GM18507 (cell line): ENCODE results near the gene SYK.

Experiments used
- DNase-seq: peaks from one replicate; pipeline ENCODE4 v3.0.0; 2011; ENCODE audit warnings: low read depth; ENCODE audit not compliant: insufficient read length; ENCODE audit errors: extremely low spot score
- FAIRE-seq: peaks from 2 replicates; lab custom pipeline; 2011; peaks lifted over from hg19 to GRCh38; lab: Jason Lieb, UNC

The SYK gene

GRCh38 chr9:90919883-90920282, 118.3 kb downstream of the SYK start:
- no peak for DNase-seq
- FAIRE-seq = no peak

DNA sequence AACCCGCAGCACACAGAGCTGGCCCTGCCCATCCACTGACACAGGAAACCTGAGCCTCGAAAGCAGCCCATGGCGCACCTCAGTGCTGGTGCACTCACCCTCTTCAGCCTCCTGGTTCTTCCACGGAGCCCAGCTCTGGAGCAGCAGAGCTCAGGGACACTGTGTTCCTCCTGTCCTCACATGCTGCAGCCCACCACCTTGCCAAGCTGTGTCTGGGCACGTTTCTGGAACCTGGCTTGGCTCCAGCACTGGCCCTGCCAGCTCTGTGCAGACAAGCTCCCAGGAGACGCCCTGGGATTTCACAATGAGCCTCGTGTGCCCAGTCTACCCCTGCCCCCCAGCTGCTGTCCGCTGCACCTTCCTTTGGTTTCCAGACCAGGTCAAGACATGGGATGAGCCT, 119.5 kb downstream of the SYK start:
- no peak for FAIRE-seq
- no peak for DNase-seq

DNA sequence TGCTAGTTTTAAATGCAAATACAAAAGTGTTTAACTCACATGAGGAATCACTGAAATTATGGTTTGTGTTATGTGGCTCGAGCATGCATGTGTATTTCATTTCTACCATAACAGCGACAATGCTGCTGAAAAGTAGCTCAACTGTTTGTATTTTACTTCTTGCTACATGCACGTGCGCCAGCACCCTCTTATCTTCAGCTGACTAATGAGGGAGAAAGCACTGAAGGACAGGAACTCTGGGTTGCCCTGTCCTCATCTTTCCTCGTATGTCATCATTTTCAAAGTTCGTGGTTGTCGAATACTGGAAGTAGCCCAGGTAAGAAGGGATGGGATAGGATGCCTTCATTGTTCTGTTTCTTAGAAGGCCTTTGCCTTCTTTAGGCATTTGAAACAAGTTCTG, 120.3 kb downstream of the SYK start:
- no peak for DNase-seq
- no peak for FAIRE-seq

GRCh38 chr9:90925581-90926257, 124.1 kb downstream of the SYK start:
- FAIRE-seq (no peak), DNase-seq (no peak)

- no peak for DNase-seq
- no peak for FAIRE-seq
These were observed 125.3 kb downstream of the SYK start for GRCh38 chr9:90926936-90927335.

DNA sequence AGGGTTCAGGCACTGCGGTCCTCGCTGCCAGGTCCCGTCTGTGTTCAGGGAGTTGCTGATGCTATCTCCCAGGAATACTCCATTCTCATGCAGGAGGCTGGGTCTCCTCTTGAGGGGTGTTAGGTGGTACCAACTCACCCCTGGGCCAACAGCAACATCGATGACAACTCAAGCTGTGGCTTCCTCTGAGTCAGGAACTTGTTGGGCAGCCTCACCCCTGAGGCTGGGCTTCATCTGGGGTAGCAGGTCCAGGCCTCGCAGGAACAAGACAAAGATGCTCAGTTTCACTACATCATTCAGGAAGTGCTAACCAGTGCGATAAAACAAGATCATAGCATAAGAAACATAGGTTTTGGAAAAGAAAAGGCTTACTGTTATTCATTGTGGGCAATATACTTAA, 125.9 kb downstream of the SYK start:
- DNase-seq (no peak), FAIRE-seq (no peak)

DNA sequence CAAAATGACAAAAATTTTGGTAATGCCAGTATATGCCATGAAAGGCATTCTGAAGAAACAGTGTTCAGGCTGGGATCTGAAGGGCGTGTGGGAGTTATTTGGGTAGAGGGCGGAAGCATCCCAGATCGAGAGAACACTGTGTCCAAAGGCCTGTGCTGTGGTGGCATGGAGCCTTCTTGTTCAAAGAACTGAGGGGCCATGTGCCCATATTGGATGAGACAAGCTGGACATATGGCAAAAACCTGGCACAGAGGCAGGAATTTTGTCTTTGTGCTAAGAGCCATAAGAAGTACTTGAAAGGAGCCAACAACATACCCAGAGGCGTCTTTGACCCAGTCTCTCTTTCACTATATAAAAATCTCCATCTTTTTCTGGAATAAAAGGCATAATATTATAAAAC, 128.0 kb downstream of the SYK start:
- FAIRE-seq = no peak
- DNase-seq = no peak

GRCh38 chr9:90933468-90933867, 131.8 kb downstream of the SYK start:
- FAIRE-seq = no peak
- no peak for DNase-seq

DNA sequence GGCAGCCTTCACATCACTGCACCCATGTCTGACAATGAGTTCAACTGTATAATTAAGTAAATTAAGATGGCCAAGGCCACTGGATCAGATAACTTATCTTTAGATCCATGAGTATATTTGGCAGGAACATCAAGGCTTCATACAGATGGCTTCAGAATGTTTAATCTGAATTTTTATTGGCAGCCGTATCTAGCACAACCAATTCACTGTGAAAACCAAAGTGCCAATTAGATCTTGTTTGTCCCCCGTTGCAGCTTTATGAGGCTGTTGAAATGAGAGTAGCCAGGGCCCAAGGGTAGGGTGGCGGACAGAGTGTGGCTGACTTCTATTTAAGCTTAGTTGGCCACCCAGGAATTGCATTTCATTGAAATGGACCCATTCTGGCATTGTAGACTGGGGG, 137.7 kb downstream of the SYK start:
- DNase-seq (no peak), FAIRE-seq (no peak)

DNA sequence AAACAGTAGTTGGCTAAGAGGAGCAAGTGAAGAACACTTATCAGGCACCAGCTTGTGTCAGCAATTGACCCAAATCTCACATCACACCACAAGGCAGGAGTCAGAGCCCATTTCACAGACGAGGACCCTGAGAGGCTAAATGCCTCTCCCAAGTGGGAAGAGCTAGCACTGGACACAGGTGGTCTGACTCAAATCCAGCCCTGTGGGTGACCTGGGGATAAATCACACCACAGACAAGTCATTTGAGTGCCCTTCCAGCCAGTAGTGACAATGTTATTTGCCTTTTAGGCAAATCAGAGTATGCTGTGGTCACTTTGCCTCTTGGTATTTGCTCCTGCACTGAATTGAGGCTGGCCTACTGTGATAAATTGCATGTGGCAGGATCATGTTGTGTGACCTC, 138.7 kb downstream of the SYK start:
- no peak for FAIRE-seq
- DNase-seq = no peak

DNA sequence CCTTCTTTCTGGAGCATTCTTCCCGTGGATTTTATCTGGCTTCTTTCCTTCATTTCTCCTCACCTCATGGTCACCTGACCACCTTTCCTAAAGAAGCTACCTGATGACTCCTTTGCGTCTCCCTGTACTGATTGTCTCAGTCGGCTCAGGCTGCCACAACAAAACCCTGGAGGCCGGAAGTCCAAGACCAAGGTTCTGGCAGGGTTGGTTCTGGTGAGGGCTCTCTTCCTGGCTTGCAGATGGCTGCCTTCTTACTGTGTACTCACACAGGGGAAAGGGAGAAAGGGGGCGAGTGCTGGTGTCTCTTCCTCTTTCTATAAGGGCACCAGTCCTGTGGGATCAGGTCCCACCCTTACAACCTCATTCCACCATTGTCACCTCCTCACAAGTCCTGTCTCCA, 140.0 kb downstream of the SYK start:
- FAIRE-seq (no peak), DNase-seq (no peak)

GRCh38 chr9:90942555-90942954, 140.9 kb downstream of the SYK start:
- DNase-seq (no peak), FAIRE-seq (no peak)

DNA sequence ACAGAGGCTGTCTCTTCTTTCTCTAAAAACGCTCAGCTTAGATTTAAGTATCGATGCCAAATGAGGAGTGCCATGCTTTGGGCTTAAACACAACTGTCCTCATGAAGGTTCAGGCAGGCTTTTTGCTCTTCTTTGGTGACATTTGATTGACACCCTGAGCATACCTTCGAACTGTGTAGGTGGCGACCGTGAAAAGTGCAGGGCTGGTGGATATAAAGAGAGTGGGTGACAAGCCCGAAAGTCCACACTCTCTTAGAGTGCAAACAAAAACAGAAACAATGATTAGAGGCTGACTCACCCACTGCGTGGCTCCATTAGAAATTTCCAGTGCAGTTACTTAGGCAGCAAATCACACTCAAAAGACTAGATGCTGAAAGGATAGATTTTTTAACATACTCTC, 141.7 kb downstream of the SYK start:
- FAIRE-seq (no peak), DNase-seq (no peak)

GRCh38 chr9:90945336-90945735, 143.7 kb downstream of the SYK start:
- no peak for FAIRE-seq
- no peak for DNase-seq

- FAIRE-seq (no peak), DNase-seq (no peak)
These were observed 145.4 kb downstream of the SYK start for GRCh38 chr9:90946982-90947381.
